Measurements from ENCODE around the gene TNFRSF19. TPM values are rescaled to one million over a fixed set of nuclear protein-coding genes. Genes with fewer than 3 reads are reported as not detected.

Gene TNFRSF19
- total RNA-seq, 1 experiment from 2014 or later, result 0.31 TPM

DNA sequence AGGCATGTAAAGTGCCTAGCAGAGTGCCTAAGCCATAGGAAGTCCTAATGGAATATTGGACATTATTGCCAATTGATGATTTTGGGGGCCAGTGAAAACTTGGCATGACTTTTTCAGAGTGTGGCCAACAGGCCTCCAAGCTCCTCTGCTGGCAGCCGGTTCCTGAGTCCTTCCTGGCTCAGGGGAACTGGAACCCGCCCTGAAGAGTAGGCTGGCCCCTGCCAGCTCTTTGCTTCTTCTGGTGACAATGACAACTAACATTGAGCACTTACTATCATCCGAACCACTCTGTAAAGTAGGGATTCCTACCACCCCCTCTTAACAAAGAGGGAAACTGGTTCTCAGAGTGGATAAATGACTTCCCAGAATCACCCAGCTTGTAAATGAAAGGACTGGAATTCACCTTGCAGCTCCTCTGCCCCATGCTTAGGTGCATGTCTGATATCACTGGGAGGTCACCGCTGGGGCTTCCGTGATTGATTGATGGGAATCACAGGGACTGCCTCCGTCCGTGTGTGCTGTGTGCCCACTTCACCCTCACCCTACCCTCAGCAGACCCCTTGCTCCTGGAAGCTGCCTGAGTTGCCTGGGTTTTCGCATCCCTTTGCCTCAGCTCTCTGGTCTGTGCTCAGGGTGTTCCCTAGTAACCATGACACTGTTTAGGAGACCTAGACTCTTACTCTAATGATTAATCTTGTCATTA is 50.6 kb downstream of the TNFRSF19 start:
- no peaks in the 10 kb centered on the region for H3K36me3 ChIP-seq (replicated peaks; ENCODE audit: control insufficient read depth, insufficient read depth, low read length)
- no peak for DNase-seq
- no peak overlapping the region for H3K4me3 ChIP-seq (ENCODE audit: insufficient read depth, low read depth, low read length)
- no peaks in the 10 kb centered on the region for H3K27me3 ChIP-seq (ENCODE audit: control insufficient read depth, insufficient read depth, low read length)

DNA sequence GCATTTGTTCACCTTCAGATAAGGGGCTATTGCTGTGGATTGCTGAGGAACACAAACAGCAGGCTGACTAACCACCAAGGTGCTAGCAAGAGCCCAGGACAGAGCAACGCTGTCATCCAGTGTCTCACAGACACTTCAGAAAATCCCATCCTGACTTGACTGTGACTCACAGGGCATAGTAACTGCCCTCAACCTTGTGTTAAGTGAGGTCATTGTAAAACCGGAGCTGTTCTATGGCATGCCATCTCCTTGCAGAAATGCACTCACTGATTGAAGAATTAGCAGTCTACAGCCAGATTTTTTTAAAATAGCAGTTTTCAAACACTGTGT is 51.1 kb downstream of the TNFRSF19 start:
- Histone ChIP-seq H3K36me3 (replicated peaks; ENCODE audit: control insufficient read depth, insufficient read depth, low read length) (no peaks in the 10 kb centered on the region), H3K4me3 (ENCODE audit: insufficient read depth, low read depth, low read length) (no peak overlapping the region), H3K27me3 (ENCODE audit: control insufficient read depth, insufficient read depth, low read length) (no peaks in the 10 kb centered on the region)
- DNase-seq, result no peak

GRCh38 chr13:23622985-23623384 is 52.8 kb downstream of the TNFRSF19 start:
- no peaks in the 10 kb centered on the region for H3K36me3 ChIP-seq (replicated peaks; ENCODE audit: control insufficient read depth, insufficient read depth, low read length)
- H3K27me3 ChIP-seq (ENCODE audit: control insufficient read depth, insufficient read depth, low read length), result no peaks in the 10 kb centered on the region
- DNase-seq, result no peak
- no peak overlapping the region for H3K4me3 ChIP-seq (ENCODE audit: insufficient read depth, low read depth, low read length)

- Histone ChIP-seq H3K4me3 (ENCODE audit: insufficient read depth, low read depth, low read length) (no peak overlapping the region), H3K27me3 (ENCODE audit: control insufficient read depth, insufficient read depth, low read length) (no peaks in the 10 kb centered on the region), H3K36me3 (replicated peaks; ENCODE audit: control insufficient read depth, insufficient read depth, low read length) (no peaks in the 10 kb centered on the region)
- DNase-seq, result no peak
These were observed 53.2 kb downstream of the TNFRSF19 start for GRCh38 chr13:23623394-23623793.

DNA sequence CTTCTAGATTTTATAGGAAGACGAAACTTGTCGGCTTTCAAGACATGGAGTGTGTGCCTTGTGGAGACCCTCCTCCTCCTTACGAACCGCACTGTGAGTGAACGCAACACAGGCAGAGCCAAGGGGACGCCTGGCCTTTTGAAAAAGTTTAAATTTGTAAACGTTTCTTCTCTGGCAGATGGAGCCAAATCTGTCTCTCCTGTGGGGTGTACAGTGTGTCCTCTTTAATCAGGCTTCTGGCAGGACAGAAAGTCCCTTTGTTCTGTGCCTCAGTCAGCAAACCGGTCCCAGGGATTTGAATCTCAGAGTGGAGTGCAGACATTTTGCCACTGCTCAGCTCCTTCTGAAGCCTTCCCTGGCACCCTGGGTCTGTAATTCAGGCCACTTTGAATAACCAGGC is 56.5 kb downstream of the TNFRSF19 start:
- Histone ChIP-seq H3K27me3 (ENCODE audit: control insufficient read depth, insufficient read depth, low read length) (no peaks in the 10 kb centered on the region), H3K36me3 (replicated peaks; ENCODE audit: control insufficient read depth, insufficient read depth, low read length) (no peaks in the 10 kb centered on the region), H3K4me3 (ENCODE audit: insufficient read depth, low read depth, low read length) (no peak overlapping the region)
- DNase-seq, result no peak

- no peak for DNase-seq
- no peak overlapping the region for H3K4me3 ChIP-seq (ENCODE audit: insufficient read depth, low read depth, low read length)
- no peaks in the 10 kb centered on the region for H3K27me3 ChIP-seq (ENCODE audit: control insufficient read depth, insufficient read depth, low read length)
- H3K36me3 ChIP-seq (replicated peaks; ENCODE audit: control insufficient read depth, insufficient read depth, low read length), result no peaks in the 10 kb centered on the region
These were observed 57.2 kb downstream of the TNFRSF19 start for GRCh38 chr13:23627410-23627809.

DNA sequence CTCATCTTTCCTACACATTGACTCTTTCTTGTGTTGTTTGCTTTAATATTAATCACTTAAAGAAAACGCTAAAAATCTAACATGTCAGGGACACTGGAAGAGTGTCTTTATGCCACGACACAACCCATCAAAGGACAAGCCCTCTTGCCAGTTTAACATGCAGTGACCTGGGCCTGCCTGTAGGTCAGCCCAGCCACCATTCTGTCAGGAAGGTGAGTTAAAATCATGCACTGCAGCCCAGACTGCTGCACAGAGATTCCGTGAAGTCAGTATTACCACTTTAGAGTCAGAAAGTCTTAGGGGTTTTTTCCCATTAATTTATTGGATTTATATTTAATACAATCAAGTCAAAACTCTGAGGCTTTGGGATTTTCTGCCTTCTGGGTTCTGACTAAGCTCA is 58.0 kb downstream of the TNFRSF19 start:
- Histone ChIP-seq H3K36me3 (replicated peaks; ENCODE audit: control insufficient read depth, insufficient read depth, low read length) (no peaks in the 10 kb centered on the region), H3K27me3 (ENCODE audit: control insufficient read depth, insufficient read depth, low read length) (no peaks in the 10 kb centered on the region), H3K4me3 (ENCODE audit: insufficient read depth, low read depth, low read length) (no peak overlapping the region)
- DNase-seq, result no peak

- no peaks in the 10 kb centered on the region for H3K36me3 ChIP-seq (replicated peaks; ENCODE audit: control insufficient read depth, insufficient read depth, low read length)
- no peak for DNase-seq
- H3K27me3 ChIP-seq (ENCODE audit: control insufficient read depth, insufficient read depth, low read length), result no peaks in the 10 kb centered on the region
- H3K4me3 ChIP-seq (ENCODE audit: insufficient read depth, low read depth, low read length), result no peak overlapping the region
These were observed 58.8 kb downstream of the TNFRSF19 start for GRCh38 chr13:23628765-23629565.

GRCh38 chr13:23629566-23630272 is 59.5 kb downstream of the TNFRSF19 start:
- Histone ChIP-seq H3K36me3 (replicated peaks; ENCODE audit: control insufficient read depth, insufficient read depth, low read length) (no peaks in the 10 kb centered on the region), H3K27me3 (ENCODE audit: control insufficient read depth, insufficient read depth, low read length) (no peaks in the 10 kb centered on the region), H3K4me3 (ENCODE audit: insufficient read depth, low read depth, low read length) (no peak overlapping the region)
- DNase-seq, result no peak

DNA sequence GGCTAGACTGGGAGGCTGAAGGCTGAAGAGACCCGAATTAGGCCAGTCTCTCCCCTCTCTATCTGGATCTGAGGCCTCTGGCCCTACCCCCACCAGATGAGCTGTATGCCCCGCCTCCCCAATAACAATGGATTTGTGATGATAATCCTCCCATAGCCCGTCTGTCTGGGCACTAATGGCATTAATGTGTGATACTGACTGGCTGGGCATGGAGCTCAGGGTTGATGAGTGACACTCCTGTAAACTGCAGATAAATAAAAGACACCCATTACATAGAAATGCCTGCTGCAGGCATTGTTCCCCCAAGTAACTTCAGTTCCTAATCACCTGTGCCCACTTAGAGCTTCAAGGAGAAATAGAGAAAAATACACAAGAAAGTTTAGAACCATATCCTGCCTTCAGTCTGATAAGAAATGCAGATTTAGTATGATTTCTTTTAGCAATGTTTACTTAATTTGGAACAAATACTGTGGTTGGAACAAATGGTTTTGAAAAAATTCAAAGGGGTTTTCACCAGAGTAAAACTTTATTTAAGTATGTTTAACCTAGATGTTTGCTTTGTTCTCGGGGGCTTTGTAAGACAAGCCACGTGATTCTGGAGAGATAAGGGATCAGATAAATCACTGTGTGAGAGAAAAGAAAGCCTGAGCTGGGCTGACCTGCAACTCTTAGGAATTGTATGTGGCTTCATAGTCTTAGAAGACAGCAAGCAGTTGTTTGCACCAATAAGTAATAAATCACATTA is 60.3 kb downstream of the TNFRSF19 start:
- no peak for DNase-seq
- no peak overlapping the region for H3K4me3 ChIP-seq (ENCODE audit: insufficient read depth, low read depth, low read length)

DNA sequence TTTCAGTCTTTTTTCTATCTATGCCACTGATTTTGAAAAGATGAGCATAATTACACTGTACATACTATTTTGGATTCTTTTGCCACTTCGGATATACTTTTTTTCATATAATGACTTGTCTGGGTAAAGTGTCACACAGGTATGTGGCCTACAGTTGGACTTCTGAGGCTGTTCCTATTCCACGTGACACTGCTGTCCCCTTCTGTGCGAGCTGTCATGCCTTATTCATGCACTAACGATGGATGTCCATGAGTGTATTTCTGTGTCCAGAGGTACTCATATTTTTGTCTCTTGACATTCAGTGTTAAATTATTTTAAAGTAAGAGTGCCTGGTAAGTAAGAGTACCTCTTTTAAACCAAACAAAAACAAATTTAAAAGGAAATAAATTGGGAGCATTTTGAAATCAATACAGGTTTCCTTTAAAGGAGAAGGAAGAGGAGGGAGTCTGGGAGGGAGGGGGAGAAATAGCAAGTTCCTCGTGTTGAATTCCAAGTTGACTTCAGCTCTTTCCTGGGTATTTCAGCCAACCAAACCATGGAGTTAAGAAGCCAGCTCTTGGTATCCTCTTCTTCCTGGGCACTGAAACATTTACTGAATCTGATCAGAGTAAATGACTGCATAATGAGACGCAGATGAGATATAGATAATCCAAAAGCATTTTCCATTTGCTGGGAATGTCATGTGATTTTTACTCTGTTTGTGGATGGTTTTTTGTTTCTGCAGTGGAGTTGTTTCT is 61.3 kb downstream of the TNFRSF19 start:
- no peak overlapping the region for H3K4me3 ChIP-seq (ENCODE audit: insufficient read depth, low read depth, low read length)
- no peaks in the 10 kb centered on the region for H3K27me3 ChIP-seq (ENCODE audit: control insufficient read depth, insufficient read depth, low read length)
- no peaks in the 10 kb centered on the region for H3K36me3 ChIP-seq (replicated peaks; ENCODE audit: control insufficient read depth, insufficient read depth, low read length)
- DNase-seq, result no peak

More for the DNA sequence above, 60.3 kb downstream of the TNFRSF19 start:
- Histone ChIP-seq H3K36me3 (replicated peaks; ENCODE audit: control insufficient read depth, insufficient read depth, low read length) (no peaks in the 10 kb centered on the region), H3K27me3 (ENCODE audit: control insufficient read depth, insufficient read depth, low read length) (no peaks in the 10 kb centered on the region)

GRCh38 chr13:23632048-23632582 is 61.9 kb downstream of the TNFRSF19 start:
- no peak overlapping the region for H3K4me3 ChIP-seq (ENCODE audit: insufficient read depth, low read depth, low read length)
- H3K27me3 ChIP-seq (ENCODE audit: control insufficient read depth, insufficient read depth, low read length), result no peaks in the 10 kb centered on the region
- no peak for DNase-seq
- no peaks in the 10 kb centered on the region for H3K36me3 ChIP-seq (replicated peaks; ENCODE audit: control insufficient read depth, insufficient read depth, low read length)

DNA sequence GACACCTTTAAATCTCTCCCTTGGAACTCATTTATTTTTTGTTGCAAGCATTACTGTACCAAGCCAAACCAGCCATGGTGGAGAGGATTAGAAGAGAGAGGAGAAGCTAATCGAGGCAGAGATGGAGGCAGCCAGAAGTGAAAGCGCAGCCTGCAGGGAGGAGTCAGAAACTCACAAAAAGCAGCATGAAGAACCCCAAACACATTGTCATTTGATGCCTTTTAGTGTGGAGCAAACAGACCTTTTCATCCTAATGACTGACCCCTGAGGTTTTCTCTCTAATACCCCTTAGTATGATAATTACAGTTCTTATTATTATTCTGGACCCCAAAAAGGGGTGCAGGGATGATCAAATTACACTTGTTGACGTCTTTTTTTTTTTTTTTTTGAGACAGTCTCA is 62.5 kb downstream of the TNFRSF19 start:
- H3K4me3 ChIP-seq (ENCODE audit: insufficient read depth, low read depth, low read length), result no peak overlapping the region

GRCh38 chr13:23634897-23635296 is 64.7 kb downstream of the TNFRSF19 start:
- no peaks in the 10 kb centered on the region for H3K36me3 ChIP-seq (replicated peaks; ENCODE audit: control insufficient read depth, insufficient read depth, low read length)
- no peaks in the 10 kb centered on the region for H3K27me3 ChIP-seq (ENCODE audit: control insufficient read depth, insufficient read depth, low read length)
- DNase-seq, result no peak
- H3K4me3 ChIP-seq (ENCODE audit: insufficient read depth, low read depth, low read length), result no peak overlapping the region

More for the DNA sequence above, 62.5 kb downstream of the TNFRSF19 start:
- H3K36me3 ChIP-seq (replicated peaks; ENCODE audit: control insufficient read depth, insufficient read depth, low read length), result no peaks in the 10 kb centered on the region
- no peaks in the 10 kb centered on the region for H3K27me3 ChIP-seq (ENCODE audit: control insufficient read depth, insufficient read depth, low read length)
- DNase-seq, result no peak

All from H7 (cell line).